GM12891 (cell line): Measurements from ENCODE around the gene SPACA5B.
"Not testable (repeated sequence)": the region's sequence is repeated elsewhere in the genome, so short reads cannot be mapped to it uniquely, and the experiment has no call there.

ENCODE experiments used
- DNase-seq: peaks from one replicate; pipeline ENCODE4 v3.0.0; 2011; ENCODE audit warnings: low spot score; ENCODE audit not compliant: insufficient read length
- FAIRE-seq: peaks from 2 replicates; lab custom pipeline; 2011; peaks lifted over from hg19 to GRCh38; lab: Jason Lieb, UNC
- PAX5 ChIP-seq: IDR thresholded peaks from 2 replicates; pipeline ENCODE4 v1.6.1; 2011; ENCODE audit warnings: low read length, moderate library complexity, mild to moderate bottlenecking; ENCODE audit not compliant: insufficient read depth, severe bottlenecking
- POLR2A ChIP-seq: IDR thresholded peaks from 2 replicates; pipeline ENCODE4 v1.6.1; 2011; ENCODE audit warnings: low read depth, low read length, control low read depth
- POLR2AphosphoS5 ChIP-seq: IDR thresholded peaks from 2 replicates; pipeline ENCODE4 v1.6.1; 2011; ENCODE audit warnings: low read depth, low read length, control low read depth
- POU2F2 ChIP-seq: IDR thresholded peaks from 2 replicates; pipeline ENCODE4 v1.6.1; 2011; ENCODE audit warnings: low read depth, mild to moderate bottlenecking, control low read depth, low read length, moderate library complexity
- SPI1 ChIP-seq: IDR thresholded peaks from 2 replicates; pipeline ENCODE4 v1.6.1; 2011; ENCODE audit warnings: low read depth, low read length, control low read depth
- TAF1 ChIP-seq: IDR thresholded peaks from 2 replicates; pipeline ENCODE4 v1.6.1; 2011; ENCODE audit warnings: low read depth, low read length, control low read depth

The SPACA5B gene

GRCh38 chrX:48153769-48154168 lies 23.3 kb downstream of the SPACA5B start:
- peak; percentile 33 for FAIRE-seq
- DNase-seq: no peak
- TF ChIP-seq TAF1 (no peak), POLR2AphosphoS5 (no peak), PAX5 (no peak), SPI1 (no peak), POLR2A (no peak), POU2F2 (no peak)

GRCh38 chrX:48154796-48155195 lies 24.4 kb downstream of the SPACA5B start:
- no peak for FAIRE-seq

GRCh38 chrX:48156014-48156413 lies 25.6 kb downstream of the SPACA5B start:
- FAIRE-seq (no peak), DNase-seq (no peak)
- TF ChIP-seq POLR2AphosphoS5: no peak
- TF ChIP-seq PAX5: no peak
- no peak for TF ChIP-seq POU2F2
- no peak for TF ChIP-seq SPI1
- TF ChIP-seq POLR2A: no peak
- TF ChIP-seq TAF1: no peak

More at GRCh38 chrX:48154796-48155195, 24.4 kb downstream of the SPACA5B start:
- TF ChIP-seq POLR2A (no peak), PAX5 (no peak), TAF1 (no peak), SPI1 (no peak), POU2F2 (no peak), POLR2AphosphoS5 (no peak)
- no peak for DNase-seq

GRCh38 chrX:48165241-48165640 lies 34.8 kb downstream of the SPACA5B start:
- TF ChIP-seq PAX5 (no peak), TAF1 (no peak), POLR2AphosphoS5 (no peak), POU2F2 (no peak), POLR2A (no peak), SPI1 (no peak)
- DNase-seq: no peak

GRCh38 chrX:48166322-48166721 lies 35.9 kb downstream of the SPACA5B start:
- not testable (repeated sequence) for FAIRE-seq, DNase-seq

More at GRCh38 chrX:48165241-48165640, 34.8 kb downstream of the SPACA5B start:
- FAIRE-seq: no peak

GRCh38 chrX:48179691-48180090 lies 49.3 kb downstream of the SPACA5B start:
- FAIRE-seq (no peak), DNase-seq (no peak)
- TF ChIP-seq TAF1: no peak
- TF ChIP-seq POU2F2: no peak
- TF ChIP-seq PAX5: no peak
- no peak for TF ChIP-seq POLR2A
- no peak for TF ChIP-seq SPI1
- TF ChIP-seq POLR2AphosphoS5: no peak

- no peak for DNase-seq
- no peak for TF ChIP-seq POLR2A
- no peak for TF ChIP-seq POU2F2
- TF ChIP-seq PAX5: no peak
- FAIRE-seq: no peak
Observed at GRCh38 chrX:48180811-48181210, 50.4 kb downstream of the SPACA5B start.

GRCh38 chrX:48181882-48182281 lies 51.5 kb downstream of the SPACA5B start:
- FAIRE-seq, DNase-seq: not testable (repeated sequence)
